B cell (primary cell): ENCODE data around the gene HOOK2. TPM values are rescaled to one million over a fixed set of nuclear protein-coding genes. Genes with fewer than 3 reads are reported as not detected.
"Not testable (repeated sequence)": the region's sequence is repeated elsewhere in the genome, so short reads cannot be mapped to it uniquely, and the experiment has no call there.

Experiments
- ATAC-seq: fragments of 200-7000 bp; cut with Tn5 transposase; one replicate; pipeline ENCODE4 v1.10.0; 2021; ENCODE audit warnings: low read depth, mild to moderate bottlenecking, moderate number of reproducible peaks, moderate library complexity
- CTCF ChIA-PET: fragments of 350-600 bp; sonication (Branson Sonifier 250); formaldehyde crosslinking; loops from one replicate; lab custom pipeline; 2021; ENCODE audit warnings: antibody characterized with exemption, inconsistent platforms; lab: Charles Lee
- POLR2A ChIA-PET: fragments of 350-600 bp; sonication (Branson Sonifier 250); formaldehyde crosslinking; loops from one replicate; lab custom pipeline; 2021; ENCODE audit warnings: antibody characterized with exemption; lab: Charles Lee
- DNase-seq: peaks from one replicate; pipeline ENCODE4 v3.0.0; 2013
- H2AFZ ChIP-seq: 2 replicates; pipeline ENCODE4 v1.6.1; 2012; ENCODE audit warnings: mild to moderate bottlenecking, low read depth, low read length; ENCODE audit not compliant: insufficient read depth, poor library complexity, severe bottlenecking
- H3K27ac ChIP-seq, 2 donors: 1 replicate in 1 of 2; 2 replicates in 1 of 2; pipeline ENCODE4 v1.5.1; 2012 to 2013; ENCODE audit warnings: low read length in 2 of 2, mild to moderate bottlenecking in 2 of 2, moderate library complexity in 1 of 2
- H3K27me3 ChIP-seq, 4 experiments: fragments of 200-600 bp in 1 of 4; sonication (generic) in 1 of 4; replicated peaks in 1 of 4; 1 replicate in 2 of 4; 2 replicates in 2 of 4; pipeline versions ENCODE4 v1.6.1 to v1.7.0; 2013 to 2016; ENCODE audit warnings: low read length in 3 of 4, mild to moderate bottlenecking in 2 of 4, mixed read lengths in 1 of 4, moderate library complexity in 1 of 4; ENCODE audit not compliant: insufficient read depth in 4 of 4, control insufficient read depth in 3 of 4; ENCODE audit errors: control extremely low read depth in 1 of 4
- H3K36me3 ChIP-seq, 2 experiments: replicated peaks in 1 of 2; 1 replicate in 1 of 2; 2 replicates in 1 of 2; pipeline versions ENCODE4 v1.6.1 to v1.7.1; 2013; ENCODE audit warnings: low read length in 1 of 2; ENCODE audit not compliant: insufficient read depth in 2 of 2, control insufficient read depth in 1 of 2; ENCODE audit errors: control extremely low read depth in 1 of 2, extremely low read depth in 1 of 2
- H3K4me1 ChIP-seq, 2 donors: fragments of 200-600 bp in 1 of 2; sonication (generic) in 1 of 2; 1 replicate in 1 of 2; 2 replicates in 1 of 2; pipeline versions ENCODE4 v1.5.1 to v1.6.1; 2013 to 2017; ENCODE audit warnings: low read length in 2 of 2; ENCODE audit not compliant: control insufficient read depth in 2 of 2, insufficient read depth in 2 of 2
- H3K4me2 ChIP-seq: replicated peaks from 2 replicates; pipeline ENCODE3; 2012; ENCODE audit warnings: mild to moderate bottlenecking, low read depth, low read length; ENCODE audit not compliant: poor library complexity, severe bottlenecking
- H3K4me3 ChIP-seq, 5 experiments: fragments of 200-600 bp in 1 of 5; sonication (generic) in 1 of 5; 1 replicate in 3 of 5; 2 replicates in 2 of 5; pipeline versions ENCODE4 v1.5.1 to v1.7.0; 2011 to 2016; ENCODE audit warnings: low read length in 4 of 5, mild to moderate bottlenecking in 4 of 5, low read depth in 2 of 5, control low read depth in 1 of 5, moderate library complexity in 1 of 5; ENCODE audit not compliant: insufficient read depth in 1 of 5; ENCODE audit errors: control extremely low read depth in 1 of 5, extremely low read depth in 1 of 5
- H3K79me2 ChIP-seq: fragments of 200-600 bp; sonication (generic); one replicate; pipeline ENCODE4 v1.6.0; 2016; ENCODE audit warnings: low read length; ENCODE audit not compliant: control insufficient read depth, insufficient read depth
- H3K9ac ChIP-seq: fragments of 200-600 bp; sonication (generic); 2 replicates; pipeline ENCODE4 v1.6.1; 2017; ENCODE audit warnings: mild to moderate bottlenecking, low read length, moderate library complexity
- H3K9me3 ChIP-seq, 3 donors: one replicate each; pipeline versions ENCODE4 v1.6.1 to v1.7.1; 2013; ENCODE audit warnings: low read length in 2 of 3; ENCODE audit not compliant: control insufficient read depth in 2 of 3, insufficient read depth in 1 of 3; ENCODE audit errors: control extremely low read depth in 1 of 3
- H4K20me1 ChIP-seq: 2 replicates; pipeline ENCODE4 v1.6.0; 2012; ENCODE audit warnings: mild to moderate bottlenecking, low read length; ENCODE audit not compliant: insufficient read depth, control insufficient read depth, poor library complexity, severe bottlenecking
- H3K27ac Mint-ChIP-seq: one replicate; pipeline ENCODE4 v1.8.0; 2021; ENCODE audit warnings: mixed read lengths
- H3K27me3 Mint-ChIP-seq: one replicate; pipeline ENCODE4 v1.8.0; 2021; ENCODE audit warnings: mixed read lengths
- H3K4me1 Mint-ChIP-seq: one replicate; pipeline ENCODE4 v1.8.0; 2021; ENCODE audit warnings: mixed read lengths
- H3K4me3 Mint-ChIP-seq: one replicate; pipeline ENCODE4 v1.8.0; 2021; ENCODE audit warnings: mixed read lengths
- H3K9me3 Mint-ChIP-seq: one replicate; pipeline ENCODE4 v1.8.0; 2022; ENCODE audit warnings: mixed read lengths; ENCODE audit not compliant: insufficient read depth
- EZH2 ChIP-seq: IDR thresholded peaks from 2 replicates; pipeline ENCODE4 v1.6.1; 2012; ENCODE audit warnings: borderline replicate concordance, low read depth, mild to moderate bottlenecking, moderate library complexity, low read length; ENCODE audit not compliant: insufficient read depth, poor library complexity, severe bottlenecking
- WGBS: methylation state at CpG from one replicate; pipeline ENCODE4 v1.1.5; 2013; ENCODE audit warnings: missing lambda C conversion rate; ENCODE audit not compliant: insufficient coverage; 5-methylcytosine and 5-hydroxymethylcytosine counted together
- intact Hi-C: fragments of 100-400 bp; cut with micrococcal nuclease; formaldehyde crosslinking; loops from one replicate; pipeline ENCODE4 v1.10.0; 2022
- polyA plus RNA-seq: library from polyadenylated mRNA; depleted of rRNA; stranded (reverse); fragments of >200 nt; gene quantifications from 2 replicates; pipeline ENCODE4 v1.2.3, GENCODE V29; 2012
- total RNA-seq, 2 donors: library from RNA; stranded (reverse); fragments of 120-200 nt in 1 of 2; gene quantifications; 1 replicate in 1 of 2; 2 replicates in 1 of 2; pipeline versions ENCODE4 v1.2.3 to v1.2.4, GENCODE V29; 2013 to 2022
- TF ChIP-seq, protein P1 (sequence below): fragments of 200-600 bp; IDR thresholded peaks from one replicate; pipeline ENCODE4 v1.8.0; 2022; ENCODE audit warnings: antibody characterized with exemption, mild to moderate bottlenecking

HOOK2 gene
- total and polyA plus RNA-seq, 2 donors (not counting 1 experiment from before 2014, with no cell fraction given): 30.3 to 33.4 TPM

DNA sequence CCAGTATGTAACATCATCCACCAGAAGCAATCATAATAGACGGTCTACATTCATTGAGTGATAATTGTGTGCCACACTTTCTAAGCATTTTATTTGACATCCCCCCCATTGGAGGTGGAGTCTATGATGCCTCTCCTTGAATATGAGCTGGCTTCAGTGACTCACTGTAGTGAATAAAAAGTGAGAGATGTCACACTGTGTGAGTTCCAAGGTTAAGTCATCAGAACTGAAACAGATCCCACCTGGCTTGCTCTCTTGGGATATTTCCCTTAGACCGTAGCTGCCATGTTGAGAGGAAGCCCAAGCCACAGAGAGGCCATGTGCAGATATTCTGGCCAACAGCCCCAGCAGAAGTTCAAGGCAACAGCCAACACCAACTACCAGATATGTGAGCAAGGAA is 46.4 kb upstream of the HOOK2 start:
- 80% methylated on average over 1 of the region's 2 CpGs for WGBS
- Histone ChIP-seq H2AFZ (no peak overlapping the region), H3K4me1 (peaks cover 10 to 11% of the 10 kb centered on the region in 2 donors), H3K4me2 (no peak overlapping the region), H3K9ac (no peak overlapping the region), H3K4me3 (no peak overlapping the region), H3K27me3 (peaks cover 0 to 29% (median 14%) of the 10 kb centered on the region in 4 experiments), H3K27ac (no peak overlapping the region), H3K9me3 (peaks cover 0 to 18% (median 0%) of the 10 kb centered on the region in 3 donors), H3K36me3 (no peaks in the 10 kb centered on the region), H4K20me1 (no peaks in the 10 kb centered on the region), H3K79me2 (no peaks in the 10 kb centered on the region)
- ATAC-seq (no peak), DNase-seq (no peak)
- Mint-ChIP-seq H3K9me3 (no peaks in the 10 kb centered on the region), H3K4me3 (no peak overlapping the region), H3K27ac (no peak overlapping the region), H3K4me1 (peaks cover 8% of the 10 kb centered on the region), H3K27me3 (peaks cover 18% of the 10 kb centered on the region)
- ChIA-PET CTCF (interaction anchor here (1.2 to 1.9 kb wide), 3 partner anchors 26 to 62 kb away, joined by 3 to 5 read pairs (median 4); no protein-coding TSS in a partner anchor), POLR2A (no interaction called here)
- intact Hi-C loops: no loop called here
- no peak for TF ChIP-seq EZH2
- TF ChIP-seq, protein P1, sequence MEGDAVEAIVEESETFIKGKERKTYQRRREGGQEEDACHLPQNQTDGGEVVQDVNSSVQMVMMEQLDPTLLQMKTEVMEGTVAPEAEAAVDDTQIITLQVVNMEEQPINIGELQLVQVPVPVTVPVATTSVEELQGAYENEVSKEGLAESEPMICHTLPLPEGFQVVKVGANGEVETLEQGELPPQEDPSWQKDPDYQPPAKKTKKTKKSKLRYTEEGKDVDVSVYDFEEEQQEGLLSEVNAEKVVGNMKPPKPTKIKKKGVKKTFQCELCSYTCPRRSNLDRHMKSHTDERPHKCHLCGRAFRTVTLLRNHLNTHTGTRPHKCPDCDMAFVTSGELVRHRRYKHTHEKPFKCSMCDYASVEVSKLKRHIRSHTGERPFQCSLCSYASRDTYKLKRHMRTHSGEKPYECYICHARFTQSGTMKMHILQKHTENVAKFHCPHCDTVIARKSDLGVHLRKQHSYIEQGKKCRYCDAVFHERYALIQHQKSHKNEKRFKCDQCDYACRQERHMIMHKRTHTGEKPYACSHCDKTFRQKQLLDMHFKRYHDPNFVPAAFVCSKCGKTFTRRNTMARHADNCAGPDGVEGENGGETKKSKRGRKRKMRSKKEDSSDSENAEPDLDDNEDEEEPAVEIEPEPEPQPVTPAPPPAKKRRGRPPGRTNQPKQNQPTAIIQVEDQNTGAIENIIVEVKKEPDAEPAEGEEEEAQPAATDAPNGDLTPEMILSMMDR: no peak

DNA sequence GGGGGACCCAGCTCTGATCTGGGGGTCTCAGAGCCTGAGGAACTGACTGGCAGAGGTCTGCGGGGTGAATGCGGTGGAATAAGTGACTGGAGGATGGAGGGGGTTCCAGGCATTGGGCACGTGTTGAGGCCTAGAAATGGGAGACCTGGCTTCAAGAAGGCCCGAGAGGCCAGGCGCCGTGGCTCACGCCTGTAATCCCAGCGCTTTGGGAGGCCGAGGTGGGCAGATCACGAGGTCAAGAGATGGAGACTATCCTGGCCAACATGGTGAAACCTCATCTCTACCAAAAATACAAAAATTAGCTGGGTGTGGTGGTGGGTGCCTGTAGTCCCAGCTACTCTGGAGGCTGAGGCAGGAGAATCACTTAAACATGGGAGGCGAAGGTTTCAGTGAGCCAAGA is 42.5 kb upstream of the HOOK2 start:
- H3K4me1 Mint-ChIP-seq, H3K79me2 ChIP-seq, H3K27ac Mint-ChIP-seq, H3K9me3 ChIP-seq, intact Hi-C loops, H3K4me2 ChIP-seq, H3K4me3 ChIP-seq, H3K9ac ChIP-seq, H4K20me1 ChIP-seq, H3K4me3 Mint-ChIP-seq, H3K27me3 Mint-ChIP-seq, ATAC-seq, H3K4me1 ChIP-seq, POLR2A ChIA-PET, H2AFZ ChIP-seq, H3K27me3 ChIP-seq, DNase-seq, H3K36me3 ChIP-seq, H3K27ac ChIP-seq, H3K9me3 Mint-ChIP-seq: not testable (repeated sequence)
- CTCF ChIA-PET: interaction anchor here (0.7 to 1.2 kb wide), 4 partner anchors 9 to 65 kb away, joined by 3 to 6 read pairs (median 4); no protein-coding TSS in a partner anchor
- 97% methylated on average over 9 of the region's 11 CpGs for WGBS

DNA sequence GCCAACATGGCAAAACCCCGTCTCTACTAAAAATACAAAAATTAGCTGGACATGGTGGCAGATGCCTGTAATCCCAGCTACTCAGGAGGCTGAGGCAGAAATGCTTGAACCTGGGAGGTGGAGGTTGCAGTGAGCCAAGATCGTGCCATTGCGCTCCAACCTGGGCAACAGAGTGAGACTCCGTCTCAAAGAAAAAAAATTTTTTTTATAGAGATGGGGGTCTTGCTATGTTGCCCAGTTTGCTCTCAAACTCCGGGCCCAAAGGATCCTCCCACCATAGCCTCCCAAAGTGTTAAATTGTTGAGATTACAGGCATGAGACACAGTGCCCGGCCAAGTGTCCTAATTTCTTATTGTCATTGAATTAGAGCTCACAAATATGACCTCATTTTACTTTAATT is 41.8 kb upstream of the HOOK2 start:
- intact Hi-C loops, H3K4me1 Mint-ChIP-seq, H3K27me3 ChIP-seq: not testable (repeated sequence)

More for the DNA sequence above, 41.8 kb upstream of the HOOK2 start:
- POLR2A ChIA-PET, H3K27me3 Mint-ChIP-seq, H3K36me3 ChIP-seq, H2AFZ ChIP-seq, H3K27ac Mint-ChIP-seq, H3K27ac ChIP-seq, H3K9me3 ChIP-seq, H3K4me3 Mint-ChIP-seq, H3K4me3 ChIP-seq, H4K20me1 ChIP-seq, H3K9me3 Mint-ChIP-seq, H3K9ac ChIP-seq, DNase-seq, H3K4me2 ChIP-seq, H3K79me2 ChIP-seq, H3K4me1 ChIP-seq, ATAC-seq: not testable (repeated sequence)
- CTCF ChIA-PET: interaction anchor here (1.1 to 1.2 kb wide), 2 partner anchors 23 to 30 kb away, joined by 3 to 6 read pairs; no protein-coding TSS in a partner anchor
- 100% methylated on average over 1 of the region's 6 CpGs for WGBS
